HUDEP-2 (cell line): Measurements from ENCODE around the gene SLC2A13.

Source experiments
- DNase-seq, 76 experiments: peaks; one replicate each; lab custom pipeline; 2025; ENCODE audit not compliant: unreplicated experiment in 76 of 76; lab: John Stamatoyannopoulos, UW

SLC2A13 gene

DNA sequence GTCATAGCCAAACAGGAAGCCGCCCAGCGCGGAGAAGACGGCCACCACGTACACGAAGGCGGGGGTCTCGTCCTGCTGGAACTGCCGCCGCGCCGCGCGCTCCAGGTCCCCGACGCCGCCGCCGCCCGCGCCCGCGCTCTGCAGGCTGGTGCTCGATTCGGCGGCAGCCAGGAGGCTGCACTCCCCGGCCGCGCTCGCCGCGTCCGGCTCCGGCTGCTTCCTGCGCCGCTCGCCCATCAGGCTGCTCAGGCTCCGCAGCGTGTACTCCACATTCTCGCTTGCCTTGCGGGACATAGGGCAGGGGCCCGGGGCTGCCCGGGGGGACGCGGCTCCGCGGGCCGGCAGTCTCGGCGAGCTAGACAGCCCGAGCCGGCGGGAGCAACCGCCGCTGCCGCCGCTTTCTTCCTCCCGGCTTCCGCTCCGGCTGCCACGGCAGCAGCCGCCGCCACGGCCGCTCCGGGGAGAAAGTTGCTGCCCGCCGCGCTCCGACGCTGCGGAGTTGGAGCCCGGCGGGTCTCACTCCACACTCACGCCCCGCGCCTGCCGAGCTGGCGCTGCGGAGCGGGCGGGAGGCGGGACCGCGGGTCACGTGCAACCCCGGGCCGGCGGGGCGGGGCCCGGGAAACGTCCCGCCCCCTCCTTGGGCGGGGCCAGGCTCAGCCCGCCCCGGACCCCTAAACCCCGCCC, at the start of gene SLC2A13:
Gene SLC2A13, minus strand, starts transcription at position 567 of the 687 bp plus-strand sequence. Its CDS starts 273 bp downstream, at position 294.
- peak in 69 of 76 experiments; percentile 1 to 80 (median 61) for DNase-seq

DNA sequence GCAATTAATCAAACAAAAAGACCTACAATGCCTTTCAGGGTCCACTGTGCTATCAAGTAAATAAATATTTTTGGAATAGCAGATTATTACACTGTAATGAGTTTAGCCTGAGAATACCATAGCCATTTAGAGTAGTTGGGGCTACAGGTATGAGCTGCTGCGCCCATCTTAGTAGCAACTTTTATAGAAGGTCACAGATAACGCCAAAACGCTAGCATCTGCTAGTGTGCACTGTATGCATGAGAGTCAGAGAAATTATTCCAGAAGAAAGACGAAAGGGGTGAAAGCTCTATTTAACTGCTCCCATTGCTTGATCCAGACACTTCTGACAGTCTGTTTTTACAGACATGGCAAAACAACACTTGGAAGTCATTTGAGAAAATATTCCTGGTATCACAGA, 48.5 kb upstream of the SLC2A13 start:
- DNase-seq, result no peak

DNA sequence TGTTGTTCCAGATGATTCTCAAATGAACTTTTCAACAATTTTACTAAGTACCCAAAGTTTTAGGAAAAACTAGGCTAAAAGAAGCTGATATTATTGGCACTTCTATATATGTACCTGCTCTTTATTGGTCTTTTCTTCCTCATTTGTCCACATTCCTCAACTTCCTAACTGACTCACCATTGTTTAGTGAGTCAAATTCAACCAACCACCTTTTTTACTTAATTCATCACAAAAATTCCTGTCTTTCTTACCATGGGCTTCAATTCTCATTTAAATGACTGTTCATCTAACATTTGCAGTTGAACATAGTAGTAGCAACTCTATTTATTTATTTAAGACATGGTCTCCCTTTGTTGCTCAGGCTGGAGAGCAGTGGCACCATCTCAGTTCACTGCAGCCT, 47.6 kb upstream of the SLC2A13 start:
- DNase-seq, result no peak

DNA sequence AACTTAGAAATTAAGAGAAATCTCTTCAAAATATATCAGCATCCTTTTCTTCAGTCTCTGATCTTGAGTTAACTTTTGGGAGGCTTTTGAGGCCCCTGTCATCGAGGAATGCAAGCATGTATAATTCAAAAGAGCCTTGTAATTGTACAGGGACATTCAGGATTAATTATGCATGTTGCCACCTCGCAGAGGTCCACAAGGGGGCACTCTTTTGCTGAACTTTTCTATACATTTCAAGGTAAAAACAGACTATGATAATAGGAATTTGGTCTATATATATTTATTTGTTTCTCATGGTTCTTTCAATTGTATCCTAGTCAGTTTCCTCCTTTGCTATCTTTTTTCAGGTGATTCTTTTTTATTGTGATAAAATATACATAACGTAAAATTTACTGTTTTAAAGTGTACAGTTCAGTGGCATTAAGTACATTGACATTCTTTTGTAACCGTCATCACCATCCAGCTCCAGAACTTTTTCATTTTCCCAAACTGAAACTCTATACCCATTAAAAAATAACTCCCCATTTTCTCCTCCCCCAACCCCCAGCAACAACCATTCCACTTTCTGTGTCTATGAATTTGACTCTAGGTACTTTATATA, 47.0 kb upstream of the SLC2A13 start:
- DNase-seq, result peak in 27 of 76 experiments; percentile 1 to 66 (median 18)

DNA sequence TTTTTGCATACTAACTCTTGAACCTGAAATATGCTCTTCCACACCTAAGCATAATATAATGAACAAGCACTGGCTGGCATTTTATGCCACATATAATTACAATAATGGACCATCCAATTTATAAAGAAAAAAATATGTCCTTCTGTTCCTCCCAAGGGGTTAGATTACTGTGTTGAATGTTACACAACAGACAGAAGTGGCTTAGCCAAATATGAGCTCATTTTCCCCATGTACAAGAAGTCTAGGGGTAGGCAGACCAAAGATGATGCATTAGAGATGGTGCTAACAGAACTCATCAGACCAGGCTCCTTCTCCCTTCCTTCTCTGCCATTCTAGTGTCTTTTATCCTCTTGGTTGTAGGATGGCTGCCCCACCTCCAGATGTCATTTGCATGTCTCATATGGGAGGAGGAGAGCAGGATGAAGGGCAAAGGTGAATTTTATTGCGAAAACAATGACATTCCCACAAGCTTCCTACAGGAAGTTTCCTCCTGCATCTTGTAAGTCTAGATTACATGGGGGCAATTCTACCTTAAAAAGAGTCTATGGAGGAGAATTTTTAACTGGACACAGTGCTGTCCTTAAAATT, 43.9 kb upstream of the SLC2A13 start:
- no peak for DNase-seq

DNA sequence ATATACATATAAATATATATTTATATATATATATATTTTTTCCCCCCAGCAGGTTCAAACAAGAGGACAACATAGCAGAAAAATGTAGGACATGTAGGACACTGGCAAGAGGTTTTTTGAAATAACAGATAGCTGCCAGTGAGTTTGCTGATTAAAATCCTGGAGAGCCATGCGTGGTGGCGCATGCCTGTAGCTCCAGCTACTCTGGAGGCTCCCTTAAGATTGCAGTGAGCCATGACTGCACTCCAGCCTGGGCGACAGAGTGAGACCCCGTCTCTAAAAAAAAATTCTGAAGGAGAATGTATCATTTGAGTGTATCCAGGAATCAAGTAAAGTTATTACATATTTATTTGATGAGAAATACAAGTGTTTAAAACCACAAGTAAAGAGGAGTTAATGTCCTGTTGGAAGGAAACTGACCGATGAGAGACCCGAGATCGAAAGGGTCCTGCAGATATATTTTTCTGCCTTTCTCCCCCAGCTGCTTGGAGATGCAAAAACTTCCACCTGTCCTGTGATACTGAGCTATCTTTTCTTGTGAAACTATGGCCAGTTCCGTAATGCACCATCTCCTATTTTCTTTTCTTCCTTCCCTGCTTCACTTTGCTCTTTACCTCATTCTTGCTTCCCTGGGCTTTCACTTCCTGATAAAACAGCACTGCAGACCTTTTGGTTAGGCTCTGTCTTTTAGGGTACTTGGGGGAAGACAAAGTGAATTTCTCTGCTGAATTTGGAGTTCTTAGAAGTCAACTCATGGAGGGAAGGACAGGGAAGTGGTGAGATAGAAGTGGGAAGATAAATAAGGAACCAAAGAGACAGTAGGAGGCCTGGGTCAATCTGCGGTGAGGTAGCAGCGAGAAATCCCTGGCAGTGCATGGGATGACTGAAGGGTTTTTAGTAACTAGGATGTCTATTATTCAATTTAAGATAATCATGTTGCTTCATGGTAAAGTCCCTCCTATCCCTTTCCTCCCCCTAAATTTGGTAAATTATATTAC, 41.2 kb upstream of the SLC2A13 start:
- DNase-seq, result no peak

DNA sequence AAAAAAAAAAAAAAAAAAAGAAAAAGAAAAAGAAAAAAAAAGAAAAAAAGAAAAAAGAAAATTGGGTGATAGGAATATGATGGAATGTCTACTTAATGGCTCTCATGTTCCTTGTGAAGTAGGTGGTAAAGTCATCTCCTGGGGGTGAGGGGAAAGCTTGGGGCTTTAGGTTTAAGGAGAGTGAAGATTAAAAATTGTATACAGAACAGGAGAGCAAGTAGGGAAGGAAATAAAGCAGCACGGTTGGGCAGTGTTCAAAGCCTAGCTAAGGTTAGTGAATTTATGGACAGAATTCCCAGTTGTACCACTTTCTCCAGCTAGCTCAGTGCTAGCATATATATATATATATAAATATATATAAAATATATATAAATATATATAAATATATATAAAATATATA, 40.0 kb upstream of the SLC2A13 start:
- peak in 1 of 76 experiments; percentile 4 for DNase-seq

DNA sequence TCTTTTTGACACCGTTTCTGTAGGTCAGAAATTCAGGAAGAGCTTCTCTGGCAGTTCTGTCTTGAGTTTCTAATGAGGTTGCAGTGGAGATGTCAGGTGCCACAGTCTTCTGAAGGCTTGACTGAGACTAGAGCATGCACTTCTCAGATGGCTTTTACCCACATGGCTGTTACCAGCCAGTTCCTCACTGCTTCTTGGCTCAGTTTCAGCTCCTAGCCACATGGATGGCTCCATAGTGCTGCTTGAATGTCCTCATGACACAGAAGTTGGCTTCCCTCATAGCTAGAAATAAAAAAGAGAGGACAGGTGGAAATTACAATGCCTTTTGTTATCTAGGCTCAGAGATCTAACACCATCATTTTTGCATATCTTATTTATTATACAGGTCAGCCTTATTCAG, 38.1 kb upstream of the SLC2A13 start:
- peak in 7 of 76 experiments; percentile 1 to 37 (median 24) for DNase-seq

DNA sequence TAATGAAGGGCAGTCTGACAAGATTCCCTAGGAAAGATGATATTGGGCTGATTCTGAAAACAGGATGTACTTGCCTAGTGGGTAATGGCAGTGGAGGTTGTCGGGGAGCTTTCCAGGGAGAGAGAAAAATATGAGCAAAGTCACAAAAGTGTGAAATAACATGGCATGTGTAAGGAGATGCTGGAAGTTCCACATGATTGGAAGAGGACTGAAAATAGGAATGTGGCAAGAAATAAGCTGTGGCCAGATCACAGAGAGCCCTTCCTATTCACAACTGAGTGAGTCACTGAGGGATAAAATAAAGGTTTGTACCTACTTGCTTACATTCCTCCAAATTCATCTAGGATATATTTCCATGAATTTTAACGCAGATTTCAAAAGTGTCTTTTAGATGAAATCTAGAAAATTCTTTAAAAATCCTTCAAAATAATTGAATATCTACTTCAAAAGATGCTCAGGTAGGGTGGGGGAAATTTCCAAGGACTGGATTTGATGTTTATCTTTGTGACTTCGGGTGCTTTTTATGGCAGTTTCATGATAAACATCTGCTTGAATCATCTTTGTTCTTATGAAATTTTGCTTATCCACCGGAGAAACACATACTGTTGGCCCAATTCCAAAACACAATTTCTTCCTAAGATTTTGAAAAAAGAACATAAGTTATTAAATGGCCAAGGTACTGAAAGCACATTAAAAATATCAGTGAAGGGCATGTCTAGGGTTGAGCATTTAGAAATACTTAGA, 36.3 kb upstream of the SLC2A13 start:
- no peak for DNase-seq

DNA sequence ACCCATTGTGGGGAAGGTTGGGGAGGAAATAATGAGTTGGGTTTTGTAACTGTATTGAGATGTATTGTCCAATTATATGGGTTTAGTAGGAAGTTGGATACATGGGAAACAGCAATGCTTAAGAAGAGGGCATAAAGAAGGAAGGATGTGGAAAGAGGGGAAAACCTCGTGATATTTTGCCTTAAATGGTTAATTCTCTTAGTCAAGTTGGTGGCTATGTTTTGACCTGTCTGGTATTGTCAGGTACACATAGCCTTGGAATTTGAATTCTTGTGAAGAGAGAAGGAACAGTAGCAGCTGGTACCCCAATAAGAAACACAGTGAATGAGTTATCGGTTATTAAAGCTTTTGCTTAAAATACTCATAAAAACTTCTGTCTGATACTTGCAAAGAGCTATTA, 32.6 kb upstream of the SLC2A13 start:
- no peak for DNase-seq

DNA sequence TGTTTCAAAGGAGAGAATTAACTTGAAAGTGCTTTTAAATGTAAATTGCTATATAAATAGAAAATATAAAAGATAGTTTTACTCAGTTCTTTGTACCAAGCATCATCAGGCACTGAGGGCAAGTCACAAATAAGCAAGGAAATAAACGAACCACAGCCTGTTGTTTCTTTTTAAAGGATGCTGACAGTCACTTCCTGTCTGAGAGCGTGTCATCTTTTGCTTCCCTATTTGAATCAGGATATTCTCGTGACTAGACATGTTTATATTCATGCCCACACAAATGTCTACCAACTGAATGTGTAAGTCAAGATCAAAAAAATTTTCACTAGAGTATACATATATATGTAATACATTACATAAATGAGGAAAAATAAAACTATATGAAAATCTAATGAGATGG, 31.4 kb upstream of the SLC2A13 start:
- no peak for DNase-seq

DNA sequence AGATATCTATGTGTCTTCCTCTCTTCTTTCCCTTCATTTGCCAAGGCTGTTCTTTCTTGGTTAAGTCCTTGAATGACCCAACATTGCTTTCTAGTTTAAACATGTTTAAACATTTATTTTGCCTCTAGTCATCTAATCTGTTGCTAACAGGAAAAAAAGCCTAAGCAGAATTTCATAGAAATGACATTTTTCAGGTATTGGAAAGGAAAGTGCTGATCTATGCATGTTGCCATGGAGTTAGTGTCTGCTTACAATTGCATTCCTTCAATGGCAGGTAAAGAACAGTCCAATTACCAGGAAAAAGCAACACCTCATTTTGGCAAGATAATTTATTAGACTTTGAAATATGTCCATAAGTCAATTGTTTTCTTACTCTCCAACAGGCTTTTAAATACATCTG, 21.5 kb upstream of the SLC2A13 start:
- DNase-seq, result no peak

DNA sequence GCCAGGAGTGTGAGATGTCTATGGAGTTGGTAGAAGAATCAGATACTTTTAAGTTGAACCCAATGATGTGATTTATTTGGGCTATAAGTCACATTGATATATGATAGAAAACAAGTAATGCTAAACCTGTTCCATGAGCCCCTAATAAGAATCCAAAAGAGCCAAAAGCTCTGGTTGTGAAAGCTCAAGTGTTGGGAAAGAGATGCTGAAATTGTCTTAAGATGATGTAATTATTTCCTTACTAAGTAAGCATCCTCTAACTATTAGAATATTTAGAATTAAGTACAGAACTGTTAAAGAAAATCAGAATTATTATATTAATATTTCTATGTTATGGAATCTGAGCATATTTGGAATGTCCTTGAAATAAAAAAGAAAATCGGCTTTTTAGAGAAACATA, 17.6 kb upstream of the SLC2A13 start:
- DNase-seq, result no peak

DNA sequence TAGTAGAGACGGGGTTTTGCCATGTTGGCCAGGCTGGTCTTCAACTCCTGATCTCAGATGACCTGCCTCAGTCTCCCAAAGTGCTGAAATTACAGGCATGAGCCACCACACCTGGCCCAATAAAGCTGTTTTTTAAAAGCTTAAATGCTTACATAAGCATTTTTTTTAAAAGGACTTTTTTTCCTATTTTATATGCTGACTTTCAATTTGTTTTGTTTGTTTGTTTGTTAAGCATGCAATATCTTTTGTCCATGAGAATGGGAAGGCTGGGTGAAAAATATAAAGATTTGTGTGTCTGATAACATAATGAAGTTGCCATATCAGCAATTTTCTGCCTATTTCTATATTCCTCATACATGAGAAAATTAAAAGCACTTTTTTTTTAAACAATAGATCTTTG, 17.0 kb upstream of the SLC2A13 start:
- no peak for DNase-seq

DNA sequence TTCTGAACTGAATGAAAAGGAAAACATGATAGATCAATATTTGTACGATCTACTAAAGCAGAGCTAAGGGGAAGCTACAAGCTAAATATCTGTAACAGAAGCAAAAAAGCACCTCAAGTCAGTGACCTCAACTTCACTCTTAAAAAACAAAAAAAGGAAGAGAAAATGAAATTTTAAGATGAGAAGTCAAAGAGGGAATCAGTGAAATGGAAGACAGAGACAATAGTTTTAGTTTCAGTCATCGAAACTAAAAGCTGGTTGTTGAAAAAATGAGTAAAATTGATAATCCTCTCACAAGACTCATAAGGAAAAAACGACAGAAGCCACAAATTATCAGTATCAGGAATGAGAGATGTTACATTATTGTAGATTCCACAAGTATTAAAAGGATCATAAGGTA, 11.9 kb upstream of the SLC2A13 start:
- no peak for DNase-seq

DNA sequence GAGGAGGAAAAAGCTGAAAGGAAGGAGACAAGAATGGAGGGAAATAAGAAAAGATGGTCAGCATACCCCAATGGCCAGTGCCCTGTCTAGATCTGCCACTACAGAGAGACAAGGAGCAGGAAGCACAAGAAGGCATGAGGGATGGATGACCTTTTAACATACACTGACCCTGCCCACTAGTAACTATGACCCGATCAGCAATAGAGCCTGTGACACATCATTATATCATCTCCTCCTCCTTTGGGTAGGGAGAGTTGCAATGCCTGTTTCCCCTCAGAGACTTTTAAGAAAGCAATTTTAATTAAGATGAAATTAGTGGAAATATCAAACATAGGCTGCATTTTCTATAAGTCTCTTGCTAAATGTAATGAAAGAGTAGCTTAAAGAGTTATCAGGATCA, 4.7 kb upstream of the SLC2A13 start:
- no peak for DNase-seq

DNA sequence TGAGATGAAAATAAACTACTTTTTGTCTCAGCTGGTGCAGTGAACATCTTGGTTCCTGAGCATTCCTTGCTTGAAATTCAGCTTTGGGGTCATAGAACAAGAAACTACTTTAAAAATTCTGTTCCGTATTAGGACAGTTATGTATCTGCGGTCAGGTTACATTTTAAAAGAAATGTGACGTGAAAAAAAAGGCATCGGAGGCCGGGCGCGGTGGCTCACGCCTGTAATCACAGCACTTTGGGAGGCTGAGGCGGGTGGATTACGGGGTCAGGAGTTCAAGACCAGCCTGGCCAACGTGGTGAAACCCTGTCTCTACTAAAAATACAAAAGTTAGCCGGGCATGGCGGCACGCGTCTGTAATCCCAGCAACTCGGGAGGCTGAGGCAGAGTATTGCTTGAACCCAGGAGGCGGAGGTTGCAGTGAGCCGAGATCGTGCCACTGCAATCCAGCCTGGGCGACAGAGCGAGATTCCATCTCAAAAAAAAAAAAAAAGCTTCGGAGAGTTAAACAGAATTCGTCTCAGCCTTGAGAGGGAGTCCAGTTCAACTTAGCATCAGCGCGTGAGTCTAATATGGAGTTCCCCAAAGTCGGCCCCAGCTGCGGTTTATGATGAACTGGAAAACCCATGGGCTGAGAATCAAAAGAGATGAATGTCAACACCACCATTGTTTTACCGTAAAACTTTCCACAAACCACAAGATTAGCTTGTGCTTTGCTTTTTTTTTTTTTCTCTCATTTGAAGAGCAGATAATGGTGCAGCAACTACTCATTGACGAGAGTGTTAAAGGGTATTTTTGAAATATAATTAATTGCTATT, 2.1 kb upstream of the SLC2A13 start:
- DNase-seq, result no peak

DNA sequence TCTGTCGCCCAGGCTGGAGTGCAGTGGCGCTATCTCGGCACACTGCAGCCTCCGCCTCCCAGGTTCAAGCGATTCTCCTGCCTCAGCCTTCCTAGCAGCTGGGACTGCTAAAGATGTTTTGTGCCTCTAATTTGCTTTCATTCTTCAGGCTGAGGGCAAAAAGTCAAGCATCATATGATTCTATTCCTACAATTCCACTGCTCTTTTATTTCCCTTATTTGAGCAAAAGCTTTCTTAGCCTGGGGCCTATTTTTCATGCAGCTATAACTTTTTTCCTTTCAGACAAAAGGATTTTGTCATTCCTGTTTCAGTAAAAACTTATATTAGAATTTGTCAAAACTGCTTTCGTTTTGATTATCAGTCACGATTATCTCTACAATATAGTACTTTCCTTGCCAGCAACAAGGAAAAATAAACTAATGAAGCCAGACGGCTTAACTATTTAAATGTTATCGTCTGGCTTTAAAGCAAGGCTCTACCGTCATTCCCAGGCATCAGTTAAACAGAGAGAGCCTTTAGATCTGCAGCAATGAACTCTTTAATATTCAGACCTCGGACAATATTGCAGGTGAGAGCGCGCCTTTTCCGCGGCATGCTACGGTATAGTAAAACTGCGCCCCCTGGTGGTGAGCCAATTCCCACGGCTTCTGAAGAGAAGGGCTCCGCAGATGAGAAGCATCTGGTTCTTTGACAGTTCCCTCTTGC, 1.4 kb upstream of the SLC2A13 start:
- peak in 71 of 76 experiments; percentile 2 to 84 (median 65) for DNase-seq

DNA sequence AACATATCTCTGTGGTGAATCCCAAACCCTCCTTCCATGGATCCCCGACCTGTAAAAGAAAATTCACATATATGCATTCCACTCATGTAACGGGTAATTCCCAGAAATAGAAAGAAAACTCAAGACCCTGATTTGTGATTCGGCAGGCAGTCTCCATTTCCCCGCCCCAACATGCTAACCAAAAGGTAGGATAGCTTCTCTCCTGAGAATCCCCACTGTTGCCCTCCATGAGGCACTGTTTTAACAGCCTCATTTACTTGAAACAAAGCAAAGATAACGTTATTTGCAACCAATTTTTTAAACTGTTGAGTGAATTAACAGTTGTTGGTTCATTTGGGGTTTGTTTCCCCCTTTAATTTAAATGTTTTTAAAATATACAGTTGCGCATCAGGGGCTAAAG, 774 bp upstream of the SLC2A13 start:
- DNase-seq, result no peak
